Sigmoid colon (tissue), 7 donors: ENCODE measurements around the gene SWAP70. TPM values are rescaled to one million over a fixed set of nuclear protein-coding genes. Genes with fewer than 3 reads are reported as not detected.

Source experiments
- DNase-seq: peaks from one replicate; pipeline ENCODE4 v3.0.0-alpha.2; 2019
- H3K27ac ChIP-seq, 4 donors: fragments of 200-600 bp; sonication (generic); one replicate each; pipeline ENCODE4 v1.5.1; 2016 to 2019; ENCODE audit warnings: mild to moderate bottlenecking in 1 of 4
- H3K27me3 ChIP-seq, 3 donors: fragments of 200-600 bp; sonication (generic); one replicate each; pipeline ENCODE4 v1.5.1; 2019; ENCODE audit warnings: mild to moderate bottlenecking in 1 of 3
- H3K36me3 ChIP-seq, 4 donors: fragments of 200-600 bp; sonication (generic); one replicate each; pipeline ENCODE4 v1.5.1; 2016 to 2019
- H3K4me1 ChIP-seq, 4 donors: fragments of 200-600 bp; sonication (generic); one replicate each; pipeline ENCODE4 v1.5.1; 2017 to 2019
- H3K4me3 ChIP-seq, 4 donors: fragments of 200-600 bp; sonication (generic); one replicate each; pipeline ENCODE4 v1.5.1; 2017 to 2019; ENCODE audit warnings: mild to moderate bottlenecking in 2 of 4, moderate library complexity in 1 of 4
- H3K9me3 ChIP-seq, 4 donors: fragments of 200-600 bp in 3 of 4; sonication (generic) in 3 of 4; one replicate each; pipeline versions ENCODE4 v1.5.1 to v1.6.1; 2013 to 2019
- EP300 ChIP-seq, 4 donors: sonication (generic); formaldehyde crosslinking; IDR thresholded peaks; one replicate each; pipeline ENCODE4 v1.6.1; 2017; ENCODE audit warnings: antibody characterized with exemption in 4 of 4
- POLR2A ChIP-seq, 2 donors: fragments of 450-650 bp; IDR thresholded peaks; one replicate each; pipeline ENCODE4 v1.6.1; 2016; ENCODE audit warnings: antibody characterized with exemption in 2 of 2, mild to moderate bottlenecking in 2 of 2, moderate library complexity in 2 of 2
- POLR2AphosphoS5 ChIP-seq, 4 donors: sonication (generic); formaldehyde crosslinking; IDR thresholded peaks; one replicate each; pipeline ENCODE4 v1.6.1; 2017; ENCODE audit warnings: antibody characterized with exemption in 4 of 4
- WGBS, 2 donors: extraction: QIAGEN DNeasy Blood & Tissue Kit; methylation state at CpG; one replicate each; pipeline ENCODE4 v1.1.7; 2013; 5-methylcytosine and 5-hydroxymethylcytosine counted together
- intact Hi-C: fragments of 100-400 bp; cut with DNase I; formaldehyde crosslinking; loops from one replicate; pipeline ENCODE4 v1.15.1; 2023
- polyA plus RNA-seq, 3 donors: library from polyadenylated mRNA; stranded (reverse); fragments of 200-250 nt; gene quantifications; one replicate each; pipeline ENCODE4 v1.2.3, GENCODE V29; 2013
- total RNA-seq, 4 donors: library from RNA; depleted of rRNA; stranded (reverse); fragments of >200 nt; gene quantifications; one replicate each; pipeline ENCODE4 v1.1.0, GENCODE V29; 2016
- TF ChIP-seq, protein P1 (sequence below), 4 experiments: fragments of 450-650 bp in 3 of 4; fragments of 200-600 bp in 1 of 4; IDR thresholded peaks; one replicate each; pipeline ENCODE4 v1.5.1; 2016 to 2019; ENCODE audit warnings: antibody characterized with exemption in 4 of 4, mild to moderate bottlenecking in 3 of 4, moderate library complexity in 2 of 4
- donor health status: healthy with polysubstance abuse.
- donor health status: Bipolar disorder and iron deficiency.
- donor health status: healthy.

The SWAP70 gene
- total and polyA plus RNA-seq, 7 donors = 9.5 to 30.3 (median 22.1) TPM

DNA sequence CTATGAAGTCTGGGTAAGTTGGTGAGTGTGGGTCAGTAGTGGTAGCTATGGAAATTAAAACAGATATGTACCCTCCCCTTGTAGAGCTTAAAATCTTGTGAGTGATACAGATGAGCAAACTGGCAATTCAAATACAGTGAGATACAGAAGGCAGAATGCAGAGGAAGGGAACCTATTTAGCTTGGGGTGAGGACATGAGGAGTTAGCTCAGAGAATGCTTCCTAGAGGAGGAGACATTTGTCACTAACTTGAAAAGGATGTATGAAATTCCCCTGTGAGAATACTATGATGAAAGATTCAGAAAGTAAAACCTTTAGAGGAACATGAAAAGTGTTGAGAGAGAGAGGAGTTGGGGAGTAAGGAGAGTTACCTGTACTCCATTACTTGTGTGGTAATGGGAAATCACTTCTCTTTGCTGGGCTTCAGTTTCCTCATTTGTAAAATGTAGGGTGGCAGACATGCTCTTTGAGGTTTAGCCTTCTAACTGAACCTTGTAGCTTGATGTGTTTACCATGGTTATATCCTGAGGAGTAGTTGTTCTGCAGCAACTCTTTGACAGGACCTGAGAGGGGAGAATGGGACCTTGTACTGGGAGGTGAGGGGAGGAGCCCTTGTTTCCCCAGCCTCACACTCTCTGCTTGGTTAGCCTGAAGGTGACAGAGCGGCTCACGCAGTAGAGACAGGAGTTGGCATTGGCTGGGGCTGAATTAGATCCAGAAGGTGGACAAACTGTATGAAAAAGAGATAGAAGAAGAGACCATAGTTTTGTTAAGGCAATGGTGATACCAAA is 17.9 kb downstream of the SWAP70 start:
- Histone ChIP-seq H3K27ac (peak overlapping the region in 1 of 4 donors; percentile 14), H3K4me1 (peaks cover 0 to 16% (median 11%) of the 10 kb centered on the region in 4 donors), H3K27me3 (no peaks in the 10 kb centered on the region), H3K4me3 (no peak overlapping the region), H3K9me3 (no peaks in the 10 kb centered on the region), H3K36me3 (no peaks in the 10 kb centered on the region)
- DNase-seq = no peak
- TF ChIP-seq POLR2AphosphoS5 (IDR thresholded peaks at IDR 0.05) = no peak
- TF ChIP-seq, protein P1, sequence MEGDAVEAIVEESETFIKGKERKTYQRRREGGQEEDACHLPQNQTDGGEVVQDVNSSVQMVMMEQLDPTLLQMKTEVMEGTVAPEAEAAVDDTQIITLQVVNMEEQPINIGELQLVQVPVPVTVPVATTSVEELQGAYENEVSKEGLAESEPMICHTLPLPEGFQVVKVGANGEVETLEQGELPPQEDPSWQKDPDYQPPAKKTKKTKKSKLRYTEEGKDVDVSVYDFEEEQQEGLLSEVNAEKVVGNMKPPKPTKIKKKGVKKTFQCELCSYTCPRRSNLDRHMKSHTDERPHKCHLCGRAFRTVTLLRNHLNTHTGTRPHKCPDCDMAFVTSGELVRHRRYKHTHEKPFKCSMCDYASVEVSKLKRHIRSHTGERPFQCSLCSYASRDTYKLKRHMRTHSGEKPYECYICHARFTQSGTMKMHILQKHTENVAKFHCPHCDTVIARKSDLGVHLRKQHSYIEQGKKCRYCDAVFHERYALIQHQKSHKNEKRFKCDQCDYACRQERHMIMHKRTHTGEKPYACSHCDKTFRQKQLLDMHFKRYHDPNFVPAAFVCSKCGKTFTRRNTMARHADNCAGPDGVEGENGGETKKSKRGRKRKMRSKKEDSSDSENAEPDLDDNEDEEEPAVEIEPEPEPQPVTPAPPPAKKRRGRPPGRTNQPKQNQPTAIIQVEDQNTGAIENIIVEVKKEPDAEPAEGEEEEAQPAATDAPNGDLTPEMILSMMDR (IDR thresholded peaks at IDR 0.05) = no peak
- no peak for TF ChIP-seq POLR2A (IDR thresholded peaks at IDR 0.05)
- TF ChIP-seq EP300 (IDR thresholded peaks at IDR 0.05) = no peak
- WGBS, 2 donors = 78 to 79% methylated on average over 2 of the region's 2 CpGs
- intact Hi-C loops = no loop called here

DNA sequence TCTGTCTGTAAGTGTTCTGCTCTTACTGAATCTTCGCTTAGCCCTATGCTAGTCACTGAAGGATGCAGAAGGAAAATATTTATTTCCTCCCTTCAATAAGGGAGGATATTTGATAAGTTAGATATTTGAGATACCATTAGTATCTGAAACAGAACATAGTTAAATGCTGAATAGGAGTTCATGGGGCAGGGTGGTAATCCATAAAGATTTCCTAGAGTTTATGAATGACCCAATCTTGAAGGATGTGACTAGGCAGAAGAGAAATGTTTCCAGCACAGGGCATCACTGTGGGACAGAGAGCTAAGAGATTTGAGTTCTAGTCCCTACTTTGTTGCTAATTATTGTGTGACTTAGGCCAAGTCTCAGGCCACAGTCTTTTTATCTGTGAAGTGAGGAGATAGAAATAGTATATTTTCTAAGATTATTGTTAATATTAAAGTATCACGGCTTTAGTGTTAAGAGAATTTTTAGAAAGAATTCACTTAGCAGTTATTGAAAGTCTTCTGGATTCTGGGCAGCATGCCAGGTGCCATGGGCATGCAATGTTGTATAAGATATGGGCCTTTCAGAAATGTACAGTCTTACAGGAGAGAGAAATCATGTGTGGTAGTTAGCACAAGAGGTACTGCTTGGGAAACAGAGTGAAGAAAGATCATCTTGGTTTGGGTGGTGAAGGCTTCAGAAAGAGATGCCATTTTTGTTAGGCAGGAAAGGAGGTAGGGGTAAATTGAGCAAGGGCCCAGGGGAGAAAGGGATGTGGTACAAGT is 24.0 kb downstream of the SWAP70 start:
- H3K9me3 ChIP-seq = no peaks in the 10 kb centered on the region
- DNase-seq = no peak
- 83 to 90% methylated on average over 2 of the region's 2 CpGs for WGBS, 2 donors
- intact Hi-C loops = no loop called here
- H3K4me3 ChIP-seq = no peak overlapping the region
- no peaks in the 10 kb centered on the region for H3K27me3 ChIP-seq
- H3K36me3 ChIP-seq = no peaks in the 10 kb centered on the region
- H3K27ac ChIP-seq = peak overlapping the region; percentile 60 to 75 (median 72)
- H3K4me1 ChIP-seq = peaks cover 0 to 45% (median 30%) of the 10 kb centered on the region in 4 donors
- TF ChIP-seq POLR2AphosphoS5 (IDR thresholded peaks at IDR 0.05) (no peak), EP300 (IDR thresholded peaks at IDR 0.05) (no peak), POLR2A (IDR thresholded peaks at IDR 0.05) (no peak)
- TF ChIP-seq, protein P1 (IDR thresholded peaks at IDR 0.05) = no peak

DNA sequence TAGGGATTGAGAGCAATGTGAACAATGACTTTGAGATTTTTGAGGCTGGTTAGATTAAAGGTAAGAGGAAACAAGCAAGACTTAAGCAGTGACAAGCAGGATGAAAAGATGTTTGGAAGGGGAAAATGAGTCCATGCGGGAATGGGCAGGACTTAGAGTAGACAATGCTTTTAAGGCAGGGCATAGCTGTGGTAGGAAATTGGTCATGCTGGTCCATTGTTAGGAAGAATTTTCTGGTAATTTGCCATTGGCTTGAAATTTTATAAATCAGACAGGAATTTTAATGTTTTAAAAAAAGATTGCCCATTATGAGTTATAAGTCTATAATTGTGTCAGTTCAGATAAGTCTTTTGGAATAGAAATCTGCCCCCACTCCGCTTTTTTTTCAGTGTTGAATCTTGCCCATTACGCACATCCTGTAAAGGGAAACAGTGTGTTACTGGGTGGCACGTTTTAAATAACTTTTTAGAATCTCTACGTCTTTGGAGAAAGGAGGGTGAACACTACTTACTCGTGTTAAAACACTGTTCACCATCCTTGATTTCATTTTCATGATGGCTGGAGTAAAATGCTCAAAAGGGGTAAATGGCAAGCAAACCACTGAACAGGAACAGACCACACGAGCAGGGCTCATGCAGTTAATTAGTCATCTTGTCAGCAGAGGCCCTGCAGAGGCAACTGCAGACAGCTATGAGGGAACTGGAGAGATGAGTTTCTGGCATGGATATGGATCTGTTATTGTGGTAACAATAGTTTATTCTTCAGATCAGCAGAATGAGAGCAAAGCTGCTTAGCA is 25.0 kb downstream of the SWAP70 start:
- peak in 3 of 4 donors; percentile 13 to 48 (median 29) for TF ChIP-seq POLR2AphosphoS5 (IDR thresholded peaks at IDR 0.05)
- TF ChIP-seq, protein P1 (IDR thresholded peaks at IDR 0.05) = no peak
- TF ChIP-seq POLR2A (IDR thresholded peaks at IDR 0.05) = no peak
- TF ChIP-seq EP300 (IDR thresholded peaks at IDR 0.05) = no peak
- no peaks in the 10 kb centered on the region for H3K27me3 ChIP-seq
- no peak overlapping the region for H3K4me3 ChIP-seq
- DNase-seq = no peak
- H3K4me1 ChIP-seq = peaks cover 0 to 46% (median 33%) of the 10 kb centered on the region in 4 donors
- peak overlapping the region; percentile 60 to 75 (median 72) for H3K27ac ChIP-seq
- intact Hi-C loops = no loop called here
- WGBS, 2 donors = 49 to 79% methylated on average over 7 of the region's 7 CpGs
- H3K36me3 ChIP-seq = peaks cover 0 to 1% (median 0%) of the 10 kb centered on the region in 4 donors
- no peaks in the 10 kb centered on the region for H3K9me3 ChIP-seq

DNA sequence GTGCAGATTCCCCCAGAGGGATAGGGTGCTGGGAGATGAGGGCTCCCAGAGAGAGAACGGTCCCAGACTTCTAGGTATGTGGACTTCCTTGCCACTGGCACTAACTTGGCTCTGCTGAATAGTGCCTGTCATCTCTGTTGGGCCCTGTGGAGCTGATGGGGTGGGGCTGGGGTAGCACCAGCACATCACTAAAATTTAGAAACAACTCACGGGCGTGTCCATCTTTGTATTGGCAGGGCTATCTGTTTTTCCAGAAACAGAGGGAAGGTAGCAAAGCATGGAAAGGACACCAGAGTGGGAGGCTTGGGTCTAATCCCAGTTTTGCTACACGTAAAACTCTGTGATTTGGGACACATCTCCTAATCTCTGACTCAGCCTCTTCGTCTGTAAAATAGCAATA is 25.8 kb downstream of the SWAP70 start:
- TF ChIP-seq EP300 (IDR thresholded peaks at IDR 0.05) (no peak), POLR2AphosphoS5 (IDR thresholded peaks at IDR 0.05) (no peak)
- TF ChIP-seq, protein P1 (IDR thresholded peaks at IDR 0.05) = no peak
- Histone ChIP-seq H3K4me1 (peaks cover 0 to 46% (median 33%) of the 10 kb centered on the region in 4 donors), H3K4me3 (no peak overlapping the region), H3K36me3 (peaks cover 0 to 9% (median 4%) of the 10 kb centered on the region in 4 donors), H3K27me3 (no peaks in the 10 kb centered on the region), H3K9me3 (no peaks in the 10 kb centered on the region), H3K27ac (peak overlapping the region; percentile 60 to 75 (median 72))
- intact Hi-C loops = no loop called here
- 74 to 82% methylated on average over 5 of the region's 5 CpGs for WGBS, 2 donors
- DNase-seq = no peak
